Glutamatergic neuron (in vitro differentiated cells): ENCODE results near the gene LRRC41. TPM values are rescaled to one million over a fixed set of nuclear protein-coding genes. Genes with fewer than 3 reads are reported as not detected.

Experiments
- DNase-seq: peaks from one replicate; pipeline ENCODE4 v3.0.0; 2022
- H3K27ac Mint-ChIP-seq: one replicate; pipeline ENCODE4 v1.8.0; 2020; ENCODE audit warnings: mild to moderate bottlenecking, mixed read lengths, inconsistent platforms; ENCODE audit not compliant: unreplicated experiment
- H3K27me3 Mint-ChIP-seq: one replicate; pipeline ENCODE4 v1.8.0; 2020; ENCODE audit warnings: mild to moderate bottlenecking, moderate library complexity, mixed read lengths, inconsistent platforms; ENCODE audit not compliant: unreplicated experiment
- H3K36me3 Mint-ChIP-seq: one replicate; pipeline ENCODE4 v1.8.0; 2020; ENCODE audit warnings: mild to moderate bottlenecking, mixed read lengths, inconsistent platforms; ENCODE audit not compliant: unreplicated experiment
- H3K4me1 Mint-ChIP-seq: one replicate; pipeline ENCODE4 v1.8.0; 2020; ENCODE audit warnings: mild to moderate bottlenecking, low read depth, mixed read lengths, inconsistent platforms; ENCODE audit not compliant: unreplicated experiment
- H3K4me3 Mint-ChIP-seq: one replicate; pipeline ENCODE4 v1.8.0; 2020; ENCODE audit warnings: mild to moderate bottlenecking, mixed read lengths, inconsistent platforms; ENCODE audit not compliant: unreplicated experiment
- H3K9me3 Mint-ChIP-seq: one replicate; pipeline ENCODE4 v1.8.0; 2020; ENCODE audit warnings: mild to moderate bottlenecking, moderate library complexity, mixed read lengths, inconsistent platforms; ENCODE audit not compliant: unreplicated experiment
- total RNA-seq: library from RNA; stranded (reverse); fragmentation: NEBNext Ultra II Directional; extraction: Animal tissue kit (Norgen Biotek cat#: 25700); gene quantifications from one replicate; pipeline ENCODE4 v1.2.1, GENCODE V29; 2021; ENCODE audit not compliant: unreplicated experiment
- TF ChIP-seq, protein P1 (sequence below): fragments of 200-600 bp; sonication (generic); IDR thresholded peaks from one replicate; pipeline ENCODE4 v1.5.0; 2021; ENCODE audit not compliant: partially characterized antibody, unreplicated experiment

Gene LRRC41
- total RNA-seq, 1 donor from 2014 or later: 77.9 TPM

DNA sequence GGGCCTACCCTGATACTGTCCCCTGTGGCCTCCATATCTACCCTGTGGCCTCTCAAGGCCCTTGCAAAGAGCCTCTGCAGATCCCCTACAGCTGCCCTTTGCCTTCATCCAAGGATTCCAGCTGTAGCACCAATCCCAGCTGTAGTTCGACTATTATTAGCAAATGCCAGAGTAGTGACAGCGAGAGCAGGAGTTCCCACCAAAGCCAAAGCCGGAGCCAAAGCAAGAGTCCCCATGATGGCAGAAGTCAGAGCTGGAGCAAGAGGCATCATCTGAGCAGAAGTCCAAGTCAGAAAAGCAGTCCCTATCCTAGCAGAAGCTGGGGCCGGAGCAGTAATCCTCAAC, 39.9 kb upstream of the LRRC41 start:
- peaks cover 13% of the 10 kb centered on the region for H3K27me3 Mint-ChIP-seq
- H3K4me3 Mint-ChIP-seq: no peak overlapping the region
- H3K9me3 Mint-ChIP-seq: peaks cover 9% of the 10 kb centered on the region
- TF ChIP-seq, protein P1, sequence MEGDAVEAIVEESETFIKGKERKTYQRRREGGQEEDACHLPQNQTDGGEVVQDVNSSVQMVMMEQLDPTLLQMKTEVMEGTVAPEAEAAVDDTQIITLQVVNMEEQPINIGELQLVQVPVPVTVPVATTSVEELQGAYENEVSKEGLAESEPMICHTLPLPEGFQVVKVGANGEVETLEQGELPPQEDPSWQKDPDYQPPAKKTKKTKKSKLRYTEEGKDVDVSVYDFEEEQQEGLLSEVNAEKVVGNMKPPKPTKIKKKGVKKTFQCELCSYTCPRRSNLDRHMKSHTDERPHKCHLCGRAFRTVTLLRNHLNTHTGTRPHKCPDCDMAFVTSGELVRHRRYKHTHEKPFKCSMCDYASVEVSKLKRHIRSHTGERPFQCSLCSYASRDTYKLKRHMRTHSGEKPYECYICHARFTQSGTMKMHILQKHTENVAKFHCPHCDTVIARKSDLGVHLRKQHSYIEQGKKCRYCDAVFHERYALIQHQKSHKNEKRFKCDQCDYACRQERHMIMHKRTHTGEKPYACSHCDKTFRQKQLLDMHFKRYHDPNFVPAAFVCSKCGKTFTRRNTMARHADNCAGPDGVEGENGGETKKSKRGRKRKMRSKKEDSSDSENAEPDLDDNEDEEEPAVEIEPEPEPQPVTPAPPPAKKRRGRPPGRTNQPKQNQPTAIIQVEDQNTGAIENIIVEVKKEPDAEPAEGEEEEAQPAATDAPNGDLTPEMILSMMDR: no peak
- H3K4me1 Mint-ChIP-seq: peaks cover 14% of the 10 kb centered on the region
- H3K36me3 Mint-ChIP-seq: no peaks in the 10 kb centered on the region
- DNase-seq: no peak
- H3K27ac Mint-ChIP-seq: no peak overlapping the region

GRCh38 chr1:46342677-46343350, 39.4 kb upstream of the LRRC41 start:
- Mint-ChIP-seq H3K27ac (no peak overlapping the region), H3K36me3 (no peaks in the 10 kb centered on the region)
- DNase-seq: no peak

DNA sequence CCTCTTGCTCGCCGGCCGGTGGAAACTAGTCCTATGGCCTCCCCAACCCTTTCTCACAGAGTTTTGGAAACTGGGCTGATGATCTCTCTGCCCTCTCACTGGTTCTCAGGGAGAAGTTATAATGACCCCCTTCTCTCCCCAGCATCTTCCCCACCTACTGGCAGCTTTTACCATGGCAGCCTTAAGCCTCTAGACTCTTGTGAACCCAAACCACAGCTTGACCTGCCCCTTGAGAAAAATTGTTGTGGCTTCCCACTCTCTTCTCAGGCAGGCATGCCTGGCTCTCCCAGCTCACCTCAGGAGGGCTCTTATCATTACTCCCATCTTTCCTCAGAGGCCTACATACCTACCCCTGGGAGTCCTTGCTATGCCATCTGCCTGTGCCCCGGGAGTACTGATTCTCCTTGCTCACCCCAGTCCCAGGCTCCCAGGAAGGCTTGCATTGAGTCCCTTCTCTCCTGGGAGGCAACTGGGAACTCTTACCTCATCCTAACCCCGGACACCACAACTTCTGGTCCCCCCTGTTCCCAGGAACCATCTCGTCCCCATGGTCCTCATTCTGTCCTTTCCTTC, 38.8 kb upstream of the LRRC41 start:
- Mint-ChIP-seq H3K27me3 (peaks cover 13% of the 10 kb centered on the region), H3K9me3 (peaks cover 9% of the 10 kb centered on the region), H3K4me3 (peak overlapping the region; percentile 100), H3K36me3 (no peaks in the 10 kb centered on the region), H3K27ac (peak overlapping the region; percentile 100), H3K4me1 (peaks cover 14% of the 10 kb centered on the region)
- TF ChIP-seq, protein P1: peak; percentile 22
- no peak for DNase-seq

More at GRCh38 chr1:46342677-46343350, 39.4 kb upstream of the LRRC41 start:
- TF ChIP-seq, protein P1: no peak
- peaks cover 13% of the 10 kb centered on the region for H3K27me3 Mint-ChIP-seq
- peaks cover 14% of the 10 kb centered on the region for H3K4me1 Mint-ChIP-seq
- peaks cover 9% of the 10 kb centered on the region for H3K9me3 Mint-ChIP-seq
- peak overlapping the region; percentile 28 for H3K4me3 Mint-ChIP-seq

DNA sequence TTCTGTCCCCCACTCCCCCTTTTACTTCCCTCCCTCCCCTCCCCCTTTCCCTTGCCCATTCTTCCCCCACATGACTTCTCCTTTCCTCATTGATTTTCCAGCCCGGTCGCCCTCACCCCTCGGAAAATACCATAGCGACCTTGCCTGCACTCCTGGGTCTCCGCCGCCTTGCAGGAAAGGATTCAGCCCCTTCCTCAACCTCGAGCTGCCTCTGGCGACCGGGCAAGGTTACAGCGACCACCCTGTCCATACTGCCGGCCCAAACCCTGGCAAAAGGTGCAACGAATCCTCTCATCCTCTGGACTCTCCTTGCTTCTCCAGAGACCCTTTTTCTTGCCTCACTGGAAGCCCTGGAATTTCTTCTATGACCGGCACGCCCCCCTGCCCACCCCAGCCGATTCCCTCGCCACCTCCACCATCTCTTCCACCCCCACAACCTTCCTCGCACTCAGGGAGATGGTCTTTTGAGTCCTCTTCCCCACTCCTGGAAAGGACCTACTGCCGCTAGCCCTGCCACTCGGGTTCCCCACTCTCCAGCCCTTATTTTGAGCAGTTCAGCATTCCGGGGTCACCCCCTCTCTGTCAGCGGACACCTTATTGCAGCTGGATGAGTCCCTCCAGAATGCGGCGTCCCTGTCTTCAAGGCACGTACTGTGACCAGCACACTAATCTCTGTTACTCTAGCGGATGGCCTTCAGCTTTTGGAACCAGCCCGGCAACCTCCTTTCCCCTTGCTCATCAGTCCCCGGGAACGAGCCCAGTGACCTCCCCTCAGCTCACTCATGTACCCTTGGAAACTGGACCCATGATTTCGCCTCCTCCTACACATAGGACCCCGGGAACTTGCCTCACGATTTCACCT, 38.0 kb upstream of the LRRC41 start:
- H3K4me3 Mint-ChIP-seq: peak overlapping the region; percentile 100
- no peaks in the 10 kb centered on the region for H3K36me3 Mint-ChIP-seq
- peaks cover 12% of the 10 kb centered on the region for H3K27me3 Mint-ChIP-seq
- peaks cover 14% of the 10 kb centered on the region for H3K4me1 Mint-ChIP-seq
- peaks cover 7% of the 10 kb centered on the region for H3K9me3 Mint-ChIP-seq
- DNase-seq: no peak
- peak overlapping the region; percentile 100 for H3K27ac Mint-ChIP-seq
- TF ChIP-seq, protein P1: no peak
